Inflammatory macrophage treated with lipopolysaccharide for 1 hour (primary cell): ENCODE results near the gene TCN1.
A peak's percentile ranks its signal among the peaks of the same experiment; 100 is the strongest.
"Not testable (repeated sequence)": the region's sequence is repeated elsewhere in the genome, so short reads cannot be mapped to it uniquely, and the experiment has no call there.

Experiments used
- DNase-seq, 2 donors: peaks; one replicate each; pipeline ENCODE4 v3.0.0-alpha.2; 2020 to 2022

TCN1 gene, protein sequence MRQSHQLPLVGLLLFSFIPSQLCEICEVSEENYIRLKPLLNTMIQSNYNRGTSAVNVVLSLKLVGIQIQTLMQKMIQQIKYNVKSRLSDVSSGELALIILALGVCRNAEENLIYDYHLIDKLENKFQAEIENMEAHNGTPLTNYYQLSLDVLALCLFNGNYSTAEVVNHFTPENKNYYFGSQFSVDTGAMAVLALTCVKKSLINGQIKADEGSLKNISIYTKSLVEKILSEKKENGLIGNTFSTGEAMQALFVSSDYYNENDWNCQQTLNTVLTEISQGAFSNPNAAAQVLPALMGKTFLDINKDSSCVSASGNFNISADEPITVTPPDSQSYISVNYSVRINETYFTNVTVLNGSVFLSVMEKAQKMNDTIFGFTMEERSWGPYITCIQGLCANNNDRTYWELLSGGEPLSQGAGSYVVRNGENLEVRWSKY

DNA sequence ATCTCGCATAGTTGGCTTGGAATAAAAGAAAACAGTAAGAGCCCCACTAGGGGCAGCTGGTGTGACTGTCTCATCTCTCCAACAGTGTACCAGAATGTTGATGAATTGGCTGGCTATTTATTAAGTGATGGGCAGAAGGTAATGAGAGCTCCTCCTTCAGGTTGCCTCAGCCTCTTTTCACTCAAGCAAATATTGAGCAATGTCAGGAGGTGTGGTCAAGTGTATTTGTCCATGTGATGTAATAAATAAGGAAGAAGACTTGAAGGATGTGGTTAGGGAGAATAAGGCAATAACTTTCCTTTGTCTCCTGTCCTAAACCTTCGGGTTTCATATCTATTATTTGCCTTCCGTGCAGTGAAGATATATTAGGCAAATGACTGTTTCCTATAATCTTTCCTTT lies at the start of gene TCN1:
Gene TCN1 (minus strand): TSS at position 91 of the 400 bp plus-strand sequence. CDS start 17 bp downstream, at position 74.
- peak; percentile 87 to 91 for DNase-seq

DNA sequence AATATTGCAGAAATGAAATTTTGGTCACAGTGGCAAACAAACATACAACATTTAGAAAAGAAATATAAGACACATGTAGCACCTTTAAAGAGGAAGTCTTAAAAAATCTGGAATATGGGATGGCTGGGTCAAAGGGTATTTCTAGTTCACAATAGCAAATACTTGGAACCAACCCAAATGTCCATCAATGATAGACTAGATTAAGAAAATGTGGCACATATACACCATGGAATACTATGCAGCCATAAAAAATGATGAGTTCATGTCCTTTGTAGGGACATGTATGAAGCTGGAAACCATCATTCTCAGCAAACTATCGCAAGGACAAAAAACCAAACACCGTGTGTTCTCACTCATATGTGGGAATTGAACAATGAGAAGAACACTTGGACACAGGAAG lies 37.3 kb upstream of the TCN1 start:
- not testable (repeated sequence) for DNase-seq

DNA sequence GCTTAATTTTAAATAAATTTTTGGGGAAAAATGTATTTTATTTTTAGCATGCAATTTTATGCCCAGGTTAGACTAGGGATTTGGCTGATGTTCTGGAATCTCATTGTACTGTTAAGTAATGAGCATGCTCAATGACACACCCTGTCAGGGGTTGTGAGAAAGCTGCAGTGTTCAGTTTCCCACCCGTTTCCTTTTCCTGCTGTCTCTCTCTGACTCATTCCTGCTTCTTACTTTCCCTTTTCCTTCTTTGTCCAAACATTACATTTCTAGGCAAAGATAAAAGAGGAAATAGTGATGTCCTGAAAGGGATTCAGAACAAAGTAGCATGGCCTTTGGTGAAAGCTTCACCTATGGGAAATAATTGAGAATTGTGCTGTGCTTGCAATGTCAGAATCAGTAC lies 35.0 kb upstream of the TCN1 start:
- DNase-seq = peak; percentile 61 to 62

DNA sequence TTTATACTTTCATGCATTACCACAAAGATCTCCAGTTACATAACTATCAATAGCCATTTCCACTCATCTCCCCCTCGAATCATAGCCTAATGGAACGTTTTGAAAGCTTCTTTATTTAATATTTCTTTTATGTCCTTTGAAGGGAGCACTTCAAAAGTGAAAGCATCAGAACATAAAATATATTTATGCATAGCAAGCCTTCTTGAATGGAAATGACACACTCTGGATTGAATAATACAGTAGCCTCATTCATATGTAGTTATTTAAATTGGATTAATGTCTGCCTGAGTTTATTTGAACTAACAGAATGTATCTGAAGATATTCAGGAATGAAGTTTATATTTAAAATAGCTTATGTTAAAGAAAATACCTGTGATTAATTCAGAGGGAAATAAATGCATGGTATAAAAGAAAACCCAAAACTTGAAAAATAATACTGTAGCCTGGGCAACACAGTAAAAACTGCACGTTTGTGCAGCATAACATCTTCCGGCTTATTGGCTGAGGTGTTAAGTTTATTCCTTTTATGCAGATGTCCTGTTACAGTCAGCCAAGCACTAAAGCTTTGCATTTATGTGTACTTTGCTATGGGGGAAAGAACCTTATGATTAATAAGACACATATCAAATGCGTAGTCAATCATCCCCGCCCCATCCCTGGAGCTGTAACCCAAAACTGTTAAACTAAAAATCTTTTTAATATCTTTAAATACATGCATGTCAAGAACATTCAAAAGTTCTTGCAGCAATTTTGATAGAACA lies 34.3 kb upstream of the TCN1 start:
- DNase-seq = no peak

DNA sequence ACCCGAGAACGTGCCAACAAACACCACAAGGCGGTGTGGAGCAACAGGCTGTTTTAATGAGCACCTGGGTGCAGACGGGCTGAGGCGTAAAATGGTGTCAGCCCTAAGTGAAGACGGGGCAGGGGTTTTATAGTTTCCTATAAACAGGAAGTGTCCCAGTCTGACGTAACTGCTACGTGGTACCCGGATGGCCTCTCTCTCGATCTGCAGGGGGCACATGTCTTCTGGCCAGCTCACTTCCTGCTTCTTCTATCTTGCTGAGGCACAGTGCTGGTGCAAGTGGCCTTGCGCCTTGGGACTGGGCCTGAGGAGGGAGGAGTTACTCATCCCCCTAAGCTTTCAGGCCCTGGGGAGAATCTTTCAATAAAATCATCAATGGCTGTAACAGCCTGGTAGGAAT lies 33.2 kb upstream of the TCN1 start:
- DNase-seq = no peak

DNA sequence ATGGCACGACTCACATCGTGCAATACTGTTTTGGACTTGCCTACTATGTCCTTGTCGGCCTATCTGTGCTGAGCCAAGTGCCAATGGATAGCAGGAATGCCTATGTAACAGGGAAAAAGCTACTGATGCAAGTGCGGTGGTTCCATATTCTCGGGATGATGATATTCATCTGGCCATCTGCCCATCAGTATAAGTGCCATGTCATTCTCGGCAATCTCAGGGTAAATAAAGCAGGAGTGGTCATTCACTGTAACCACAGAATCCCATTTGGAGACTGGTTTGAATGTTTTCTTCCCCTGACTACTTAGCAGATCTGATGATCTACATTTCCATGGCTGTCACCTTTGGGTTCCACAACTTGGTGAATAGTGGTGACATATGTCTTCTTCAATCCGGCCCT lies 32.4 kb upstream of the TCN1 start:
- DNase-seq = no peak

DNA sequence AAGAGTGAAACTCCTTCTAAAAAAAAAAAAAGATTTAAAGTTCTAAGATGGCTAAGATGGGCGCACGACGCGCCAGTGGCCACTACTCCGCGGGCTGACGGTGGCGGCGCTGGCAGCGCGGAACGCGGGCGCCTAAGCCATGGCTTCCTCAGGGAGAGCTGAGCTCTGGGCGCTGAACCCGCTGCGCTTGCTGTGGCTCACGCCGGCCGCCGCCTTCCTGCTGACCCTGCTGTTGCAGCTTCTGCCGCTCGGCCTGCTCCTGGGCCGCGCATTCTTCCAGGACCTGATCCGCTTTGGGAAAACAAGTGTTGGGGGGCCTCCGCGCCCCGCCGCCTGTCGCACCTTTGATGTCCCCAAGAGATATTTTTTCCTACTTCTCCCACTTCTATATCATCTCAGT lies 31.8 kb upstream of the TCN1 start:
- no peak for DNase-seq

DNA sequence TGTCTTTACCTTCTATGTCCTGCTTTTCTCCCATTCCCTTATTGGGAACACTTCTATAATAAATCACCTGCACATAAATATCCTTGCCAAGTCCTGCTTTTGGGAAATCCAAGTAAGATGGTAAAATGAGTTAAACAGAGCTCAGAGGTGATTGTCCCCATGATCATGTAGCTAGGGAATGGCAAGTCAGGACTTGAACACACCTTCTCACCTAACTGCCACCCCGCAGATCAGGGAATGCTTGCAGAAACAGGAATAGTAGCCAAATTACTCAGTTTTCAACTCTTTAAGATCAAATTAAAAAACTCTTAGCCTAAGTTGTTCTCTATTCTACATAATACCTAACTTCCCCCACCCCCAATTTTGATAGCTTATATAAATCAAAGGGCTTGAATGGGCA lies 28.3 kb upstream of the TCN1 start:
- no peak for DNase-seq

DNA sequence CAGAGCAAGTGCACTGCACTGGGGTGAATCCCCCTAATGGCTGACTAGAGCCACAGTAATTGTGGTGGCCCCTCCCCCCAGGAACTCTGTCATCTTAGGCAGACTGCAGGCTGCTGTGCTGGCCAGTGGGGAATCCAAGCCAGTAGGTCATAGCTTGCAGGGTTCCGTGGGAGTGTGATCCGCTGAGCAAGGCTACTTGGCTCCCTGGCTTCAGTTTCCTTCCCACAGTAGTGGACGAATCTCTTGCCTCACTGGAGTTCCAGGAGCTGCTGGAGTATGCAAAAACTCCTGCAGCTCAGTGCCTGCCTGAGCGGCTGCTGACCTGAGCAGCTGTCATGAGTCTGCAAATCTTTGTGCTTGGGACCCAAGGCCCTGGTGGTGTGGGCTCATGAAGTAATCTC lies 25.5 kb upstream of the TCN1 start:
- peak; percentile 51 to 77 for DNase-seq

DNA sequence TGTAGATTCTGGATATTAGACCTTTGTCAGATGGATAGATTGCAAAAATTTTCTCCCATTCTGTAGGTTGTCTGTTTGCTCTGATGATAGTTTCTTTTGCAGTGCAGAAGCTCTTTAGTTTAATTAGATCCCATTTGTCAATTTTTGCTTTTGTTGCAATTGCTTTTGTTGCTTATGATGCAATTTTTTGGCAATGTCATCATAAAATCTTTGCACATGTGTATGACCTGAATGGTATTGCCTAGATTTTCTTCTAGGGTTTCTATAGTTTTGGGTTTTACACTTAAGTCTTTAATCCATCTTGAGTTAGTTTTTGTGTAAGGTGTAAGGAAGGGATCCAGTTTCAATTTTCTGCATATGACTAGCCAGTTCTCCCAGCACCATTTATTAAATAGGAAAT lies 20.9 kb upstream of the TCN1 start:
- not testable (repeated sequence) for DNase-seq

DNA sequence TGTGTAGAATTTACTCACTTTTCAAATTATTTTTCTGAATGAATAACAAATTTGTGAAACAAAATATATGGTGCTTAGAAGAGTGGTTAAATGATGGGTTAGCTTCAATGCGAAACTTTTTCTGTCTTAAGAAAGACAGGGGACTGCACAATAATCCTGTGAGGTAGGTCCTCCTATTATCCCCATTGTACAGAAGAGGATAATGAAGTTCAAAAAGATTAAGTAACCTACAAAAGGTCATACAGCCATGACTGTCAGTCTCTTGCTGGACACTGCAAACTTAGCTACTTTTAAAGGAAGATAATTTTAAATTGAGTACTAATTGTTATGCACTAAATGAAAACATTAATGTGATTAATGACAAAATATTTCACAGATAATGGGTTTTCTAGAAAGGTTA lies 17.3 kb upstream of the TCN1 start:
- no peak for DNase-seq

DNA sequence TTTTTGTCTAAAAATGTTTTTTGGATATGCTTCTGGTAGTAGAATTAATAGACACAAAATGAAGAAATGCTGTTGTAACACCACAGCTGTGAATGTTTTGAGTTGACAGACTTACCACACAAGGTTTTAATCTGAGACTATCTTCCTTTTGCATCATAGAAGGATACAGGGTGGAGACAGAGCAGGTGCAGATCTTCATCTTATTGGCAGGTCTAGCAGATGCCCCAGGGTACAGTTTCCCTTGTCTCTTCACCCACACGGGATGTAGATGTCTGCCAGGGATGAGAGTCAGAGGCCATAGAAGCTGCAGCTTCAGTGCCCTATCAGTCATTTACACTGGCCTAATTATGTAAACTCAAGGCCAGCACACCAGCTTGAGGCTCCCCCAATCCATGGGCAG lies 13.3 kb upstream of the TCN1 start:
- DNase-seq = no peak

DNA sequence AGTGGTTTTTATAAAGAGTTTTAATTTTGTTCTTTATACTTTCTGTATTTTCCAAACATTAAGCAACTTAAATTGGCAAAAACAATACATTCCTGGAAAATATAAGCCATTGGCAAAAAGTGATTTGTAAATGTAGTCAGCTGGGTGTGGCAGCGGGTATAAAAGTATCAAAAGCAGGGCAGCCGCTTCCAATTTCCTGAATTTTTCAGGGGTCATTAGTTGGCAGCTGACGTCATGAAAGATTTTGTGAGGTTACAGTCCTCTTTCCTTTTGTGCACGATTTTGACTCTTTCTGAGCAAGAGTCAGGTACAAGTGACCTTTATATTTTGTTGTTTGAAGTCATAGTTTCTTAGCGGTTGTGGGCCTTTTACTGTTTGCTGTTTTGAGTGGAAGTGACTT lies 12.3 kb upstream of the TCN1 start, which contains the start of gene OOSP3:
Gene OOSP3 (plus strand): TSS at position 208 of the 400 bp plus-strand sequence. CDS start 27 bp downstream, at position 235.
- no peak for DNase-seq

DNA sequence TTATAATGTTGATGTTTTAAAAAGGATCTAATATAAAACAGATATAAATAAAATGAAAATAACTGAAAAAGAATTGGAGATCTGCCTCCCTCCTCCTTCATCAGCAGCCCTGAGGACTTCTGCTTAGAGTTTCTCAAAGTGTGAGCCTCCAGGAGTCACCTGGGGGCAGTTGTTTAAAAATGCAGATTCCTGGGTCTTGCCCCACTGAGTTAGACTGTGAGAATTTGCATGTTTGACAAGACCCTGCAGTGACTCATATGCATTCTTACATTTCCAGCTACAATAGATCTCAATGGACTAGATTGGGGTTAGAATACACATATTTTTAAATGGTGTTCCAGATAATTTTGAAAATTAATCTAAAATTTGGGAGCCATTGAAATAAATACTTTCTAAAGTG lies 11.5 kb upstream of the TCN1 start:
- no peak for DNase-seq

DNA sequence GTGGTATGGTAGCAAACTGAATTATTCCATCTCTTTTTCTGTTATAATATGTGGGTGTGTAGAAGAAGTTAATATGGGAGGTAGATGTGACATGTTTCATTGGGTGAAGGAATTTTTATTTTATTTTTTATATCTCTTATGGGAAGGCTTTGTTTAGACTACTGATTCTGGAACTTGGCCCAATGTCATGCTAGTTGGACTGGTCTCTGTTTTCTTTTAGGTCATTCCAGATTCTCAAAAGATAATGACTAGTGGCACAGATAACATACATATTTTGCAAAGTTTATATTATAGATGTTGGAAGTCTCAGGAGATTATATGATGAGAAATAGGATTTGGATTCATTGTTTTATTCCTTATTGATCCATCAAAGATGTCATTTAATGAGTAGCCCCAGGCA lies 11.0 kb upstream of the TCN1 start:
- DNase-seq = no peak

DNA sequence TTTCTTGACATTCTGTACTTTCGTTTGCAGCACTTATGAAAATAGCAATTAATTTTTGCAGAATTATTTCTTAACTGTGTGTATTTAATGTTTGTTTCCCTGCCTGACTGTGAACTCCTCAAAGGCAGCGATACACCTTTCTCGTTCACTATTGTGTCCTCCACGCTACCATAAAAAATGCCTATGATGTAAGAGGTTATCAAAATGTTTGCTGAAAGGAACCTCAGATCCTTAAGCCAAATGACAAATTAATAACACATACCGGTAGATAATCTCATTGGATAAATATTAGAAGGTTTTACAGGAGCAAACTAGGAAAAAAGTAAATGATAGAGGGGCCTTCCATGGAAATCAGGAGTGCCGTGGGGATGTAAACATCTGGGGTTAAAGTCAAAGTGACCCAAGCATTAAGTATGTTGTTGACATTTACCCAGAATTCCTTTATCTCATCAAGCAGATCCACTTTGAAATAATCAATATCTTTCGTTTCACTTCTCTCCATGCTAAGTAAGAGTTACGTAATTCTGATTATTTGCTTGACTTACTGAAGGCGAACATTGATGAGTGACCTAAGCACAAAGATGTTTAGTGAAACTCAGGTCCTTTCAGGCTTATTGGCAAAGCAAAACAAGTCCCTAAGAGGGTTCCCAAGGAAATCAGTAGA lies 9.7 kb upstream of the TCN1 start:
- no peak for DNase-seq

DNA sequence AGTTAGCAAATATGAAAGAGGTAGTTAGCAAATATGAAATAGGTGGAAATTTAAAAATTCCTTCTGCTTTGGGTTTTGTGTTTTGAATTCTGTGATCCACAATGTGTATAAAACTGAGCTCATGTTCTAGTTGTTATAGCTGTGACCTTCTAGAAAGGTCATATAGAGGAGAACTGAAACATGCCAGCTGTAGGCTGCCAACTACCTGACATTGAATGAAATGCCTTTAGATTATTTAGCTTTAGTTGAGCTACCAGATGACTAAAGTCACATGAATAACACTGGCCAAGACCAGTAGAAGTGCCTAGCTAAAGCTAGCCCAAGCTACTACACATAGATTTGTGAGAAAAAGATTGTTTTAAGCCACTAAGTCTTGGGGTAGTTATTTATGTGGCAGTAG lies 5.8 kb upstream of the TCN1 start:
- DNase-seq = no peak

DNA sequence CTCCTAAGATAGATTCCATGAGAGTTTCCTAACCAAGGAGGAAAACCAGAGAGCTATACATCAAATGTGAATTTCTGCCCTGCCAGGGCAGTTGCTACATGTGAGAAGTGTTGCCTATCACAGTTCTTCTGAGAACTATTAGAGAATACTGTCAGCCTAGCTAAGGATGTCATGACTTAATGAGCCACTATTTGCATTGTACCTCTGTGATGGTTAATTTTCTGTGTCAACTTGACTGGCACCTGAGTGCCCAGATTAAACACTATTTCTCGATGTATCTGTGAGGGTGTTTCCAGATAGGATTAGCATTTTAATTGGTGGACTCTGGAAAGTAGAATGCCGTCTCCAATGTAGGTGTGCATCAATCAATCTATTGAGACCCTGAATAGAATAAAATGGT lies 1.7 kb upstream of the TCN1 start:
- DNase-seq = no peak

DNA sequence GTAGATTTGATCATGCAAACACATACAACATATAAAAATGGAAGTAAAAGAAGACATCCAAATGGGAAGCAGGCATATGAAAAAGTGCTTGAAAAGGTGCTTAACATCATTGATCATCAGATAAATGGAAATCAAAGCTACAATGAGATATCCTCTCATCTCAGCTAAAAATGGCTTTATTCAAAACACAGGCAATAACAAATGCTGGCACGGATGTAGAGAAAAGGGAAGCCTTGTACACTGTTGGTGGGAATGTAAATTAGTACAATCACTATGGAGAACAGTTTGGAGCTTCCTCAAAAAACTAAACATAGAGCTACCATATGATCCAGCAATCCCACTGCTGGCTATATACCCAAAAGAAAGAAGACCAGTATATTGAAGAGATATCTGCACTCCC lies 549 bp upstream of the TCN1 start:
- peak; percentile 7 to 11 for DNase-seq

DNA sequence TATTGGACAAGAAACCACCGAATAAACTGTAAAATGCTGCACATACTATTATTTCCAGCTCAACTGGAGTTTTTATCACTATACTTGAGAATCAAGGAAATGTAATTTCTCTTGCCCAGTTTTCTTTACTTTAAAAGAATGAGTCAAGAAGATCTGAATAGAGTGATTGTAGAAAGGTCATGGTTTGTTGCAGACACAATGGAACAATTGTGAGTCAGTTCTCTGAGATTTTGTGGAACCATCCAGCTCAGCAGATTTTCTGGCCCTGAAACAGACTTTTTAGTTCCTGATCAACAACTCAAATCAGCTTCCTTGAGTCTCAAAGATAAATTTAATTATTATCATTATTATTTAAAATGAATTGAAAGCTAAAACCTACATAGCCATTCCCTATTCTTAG lies 1.3 kb downstream of the TCN1 start:
- peak; percentile 8 to 48 for DNase-seq

DNA sequence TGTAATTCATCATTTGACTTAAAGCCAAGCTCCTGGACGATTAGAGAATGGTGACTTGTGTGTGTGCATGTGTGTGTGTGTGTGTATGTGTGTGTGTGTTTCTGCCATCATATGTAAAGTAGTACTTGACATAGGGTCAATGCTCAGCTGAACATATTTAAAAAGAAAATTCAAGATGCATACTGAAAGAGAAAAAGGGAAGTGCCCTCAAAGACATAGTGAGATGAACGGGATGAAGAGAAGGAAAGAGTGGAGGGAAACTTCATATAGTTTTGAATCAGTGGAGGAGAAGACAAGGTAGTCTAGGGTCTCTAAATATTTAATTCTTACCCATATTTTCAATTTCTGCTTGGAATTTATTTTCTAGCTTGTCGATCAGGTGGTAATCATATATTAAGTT lies 4.0 kb downstream of the TCN1 start:
- DNase-seq = no peak

DNA sequence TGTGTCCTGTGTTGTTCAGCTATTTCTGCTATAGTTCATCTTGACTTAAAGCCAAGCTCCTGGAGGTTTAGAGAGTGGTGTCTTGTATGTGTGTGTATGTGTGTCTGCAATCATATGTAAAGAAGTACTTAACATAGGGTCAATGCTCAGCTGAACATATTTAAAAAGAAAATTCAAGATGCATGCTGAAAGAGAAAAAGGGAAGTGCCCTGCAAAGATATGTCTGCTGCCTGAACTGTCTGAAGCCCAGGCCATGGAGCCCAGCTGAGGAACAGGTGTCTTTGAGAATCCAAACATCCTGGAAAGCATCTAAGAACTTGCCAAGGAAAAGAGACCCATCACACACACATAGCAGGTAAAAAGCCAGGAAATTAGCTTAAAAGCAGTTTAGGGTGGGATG lies 6.6 kb downstream of the TCN1 start:
- DNase-seq = no peak
